HCT116 (cell line): ENCODE data around the gene LCT. TPM values are rescaled to one million over a fixed set of nuclear protein-coding genes. Genes with fewer than 3 reads are reported as not detected.

Source experiments
- ATAC-seq: fragments of 200-7000 bp; cut with Tn5 transposase; 2 replicates; pipeline ENCODE4 v1.9.1; 2020; ENCODE audit warnings: mild to moderate bottlenecking, moderate library complexity
- BruUV-seq: library from RNA; stranded (reverse); fragments of 400-500 nt; replicated peaks from 2 replicates; lab custom pipeline; 2021; lab: Mats Ljungman, UMichigan
- CTCF ChIA-PET: fragments of 300-600 bp; sonication (Branson Sonifier 250); formaldehyde crosslinking; loops from one replicate; lab custom pipeline; 2021; ENCODE audit warnings: antibody characterized with exemption; lab: Charles Lee
- POLR2A ChIA-PET: fragments of 300-600, 350-600 bp; sonication (Branson Sonifier 250); formaldehyde crosslinking; loops from one replicate; lab custom pipeline; 2021; ENCODE audit warnings: antibody characterized with exemption; lab: Charles Lee
- RAD21 ChIA-PET, 2 experiments: fragments of 300-600 bp; sonication (Branson Sonifier 250); formaldehyde crosslinking; loops; one replicate each; lab custom pipeline; 2023; ENCODE audit warnings: low total read pairs in 2 of 2; ENCODE audit not compliant: uncharacterized antibody in 2 of 2, unreplicated experiment in 2 of 2, low non-redundant PET in 1 of 2; lab: Charles Lee
- DNase-seq: peaks from one replicate; pipeline ENCODE4 v3.0.0-alpha.2; 2010; ENCODE audit warnings: low read depth, low spot score
- H2AFZ ChIP-seq: fragments of 200-600 bp; shearing (Covaris generic), sonication (generic); 2 replicates; pipeline ENCODE4 v1.6.1; 2017; ENCODE audit warnings: low read depth, mixed run types, mixed read lengths, antibody characterized with exemption, low read length; ENCODE audit not compliant: poor library complexity, severe bottlenecking
- H3K27ac ChIP-seq: 2 replicates; pipeline ENCODE4 v1.5.1; 2012; ENCODE audit warnings: low read depth, low read length
- H3K27me3 ChIP-seq: fragments of 200-600 bp; sonication (generic); 2 replicates; pipeline ENCODE4 v1.6.1; 2016; ENCODE audit warnings: mixed run types, low read length, mixed read lengths; ENCODE audit not compliant: insufficient read depth
- H3K36me3 ChIP-seq, 2 experiments: fragments of 200-500 bp in 1 of 2; fragments of 200-600 bp in 1 of 2; sonication (Bioruptor generic) in 1 of 2; sonication (generic) in 1 of 2; 2 replicates each; pipeline versions ENCODE4 v1.5.1 to v1.6.1; 2014 to 2016; ENCODE audit warnings: low read length in 2 of 2, inconsistent platforms in 1 of 2, mixed read lengths in 1 of 2, mixed run types in 1 of 2; ENCODE audit not compliant: insufficient read depth in 2 of 2, control insufficient read depth in 1 of 2
- H3K4me1 ChIP-seq, 2 experiments: fragments of 200-600 bp in 1 of 2; sonication (generic) in 1 of 2; 2 replicates each; pipeline versions ENCODE4 v1.5.1 to v1.6.1; 2012 to 2017; ENCODE audit warnings: low read length in 2 of 2, inconsistent platforms in 1 of 2, mild to moderate bottlenecking in 1 of 2, mixed read lengths in 1 of 2, mixed run types in 1 of 2, moderate library complexity in 1 of 2; ENCODE audit not compliant: insufficient read depth in 2 of 2, control insufficient read depth in 1 of 2
- H3K4me2 ChIP-seq: fragments of 200-600 bp; sonication (generic); 2 replicates; pipeline ENCODE4 v1.6.1; 2017; ENCODE audit warnings: mixed run types, low read length, mixed read lengths
- H3K4me3 ChIP-seq, 2 experiments: fragments of 200-600 bp in 1 of 2; sonication (generic) in 1 of 2; replicated peaks in 1 of 2; 2 replicates each; pipeline ENCODE4 v1.5.1; 2011 to 2016; ENCODE audit warnings: low read length in 2 of 2, control low read depth in 1 of 2, low read depth in 1 of 2, mild to moderate bottlenecking in 1 of 2, mixed read lengths in 1 of 2, mixed run types in 1 of 2
- H3K79me2 ChIP-seq: fragments of 200-600 bp; sonication (generic); 2 replicates; pipeline ENCODE4 v1.6.1; 2017; ENCODE audit warnings: mild to moderate bottlenecking, mixed run types, low read length, moderate library complexity, mixed read lengths; ENCODE audit not compliant: insufficient read depth
- H3K9ac ChIP-seq: fragments of 200-600 bp; sonication (generic); 2 replicates; pipeline ENCODE4 v1.6.1; 2016; ENCODE audit warnings: low read length, mixed read lengths
- H3K9me2 ChIP-seq: fragments of 200-600 bp; sonication (generic), shearing (Covaris generic); 2 replicates; pipeline ENCODE4 v1.6.1; 2017; ENCODE audit warnings: mixed run types, mild to moderate bottlenecking, moderate library complexity; ENCODE audit not compliant: insufficient read depth
- H3K9me3 ChIP-seq, 2 experiments: fragments of 200-500 bp in 1 of 2; fragments of 200-600 bp in 1 of 2; sonication (Bioruptor generic) in 1 of 2; sonication (generic) in 1 of 2; 2 replicates each; pipeline ENCODE4 v1.6.1; 2014 to 2017; ENCODE audit warnings: low read length in 2 of 2, mixed read lengths in 2 of 2, inconsistent platforms in 1 of 2, low read depth in 1 of 2, mild to moderate bottlenecking in 1 of 2, mixed run types in 1 of 2, moderate library complexity in 1 of 2; ENCODE audit not compliant: control insufficient read depth in 1 of 2, insufficient read depth in 1 of 2
- H4K20me1 ChIP-seq: fragments of 200-600 bp; sonication (generic), shearing (Covaris generic); 2 replicates; pipeline ENCODE4 v1.6.1; 2017; ENCODE audit warnings: mixed run types, mild to moderate bottlenecking, moderate library complexity; ENCODE audit not compliant: insufficient read depth
- CEBPB ChIP-seq: IDR thresholded peaks from 2 replicates; pipeline ENCODE4 v1.6.1; 2012; ENCODE audit warnings: low read depth
- EGR1 ChIP-seq: IDR thresholded peaks from 2 replicates; pipeline ENCODE4 v1.6.1; 2012; ENCODE audit warnings: low read depth
- EZH2 ChIP-seq: fragments of 200-600 bp; sonication (generic); IDR thresholded peaks from 2 replicates; pipeline ENCODE4 v1.6.1; 2017; ENCODE audit warnings: antibody characterized with exemption, mixed run types
- FOSL1 ChIP-seq: IDR thresholded peaks from 2 replicates; pipeline ENCODE4 v1.6.1; 2012; ENCODE audit warnings: low read depth
- POLR2AphosphoS5 ChIP-seq: IDR thresholded peaks from 2 replicates; pipeline ENCODE4 v1.6.1; 2011; ENCODE audit warnings: mild to moderate bottlenecking, low read depth, low read length, moderate library complexity
- RAD21 ChIP-seq: IDR thresholded peaks from 2 replicates; pipeline ENCODE4 v1.6.1; 2012; ENCODE audit warnings: low read depth, mild to moderate bottlenecking
- SIN3A ChIP-seq: IDR thresholded peaks from 2 replicates; pipeline ENCODE4 v1.6.1; 2012; ENCODE audit warnings: low read depth
- TCF7L2 ChIP-seq: IDR thresholded peaks from 2 replicates; pipeline ENCODE4 v1.7.0; 2011; ENCODE audit warnings: borderline replicate concordance, inconsistent platforms; ENCODE audit not compliant: insufficient read depth, insufficient read length; ENCODE audit errors: extremely low read depth
- YY1 ChIP-seq: IDR thresholded peaks from 2 replicates; pipeline ENCODE4 v1.6.1; 2011; ENCODE audit warnings: low read length, low read depth, moderate library complexity, mild to moderate bottlenecking; ENCODE audit not compliant: insufficient replicate concordance; ENCODE audit errors: extremely low read depth
- ZFX ChIP-seq: fragments of 450-650 bp; IDR thresholded peaks from 2 replicates; pipeline ENCODE4 v1.6.1; 2017
- intact Hi-C: fragments of 100-400 bp; cut with micrococcal nuclease; formaldehyde crosslinking; loops from 2 replicates; pipeline ENCODE4 v1.10.0; 2022
- total RNA-seq: library from RNA; stranded (reverse); gene quantifications from one replicate; pipeline ENCODE4 v1.2.1, GENCODE V29; 2021; ENCODE audit not compliant: unreplicated experiment
- TF ChIP-seq, protein P1 (sequence below): IDR thresholded peaks from 2 replicates; pipeline ENCODE4 v1.6.1; 2012
- TF ChIP-seq, protein P2 (sequence below): IDR thresholded peaks from 2 replicates; pipeline ENCODE4 v1.6.1; 2012; ENCODE audit warnings: low read depth

LCT gene
- total RNA-seq, 1 experiment from 2014 or later = 0.12 TPM

DNA sequence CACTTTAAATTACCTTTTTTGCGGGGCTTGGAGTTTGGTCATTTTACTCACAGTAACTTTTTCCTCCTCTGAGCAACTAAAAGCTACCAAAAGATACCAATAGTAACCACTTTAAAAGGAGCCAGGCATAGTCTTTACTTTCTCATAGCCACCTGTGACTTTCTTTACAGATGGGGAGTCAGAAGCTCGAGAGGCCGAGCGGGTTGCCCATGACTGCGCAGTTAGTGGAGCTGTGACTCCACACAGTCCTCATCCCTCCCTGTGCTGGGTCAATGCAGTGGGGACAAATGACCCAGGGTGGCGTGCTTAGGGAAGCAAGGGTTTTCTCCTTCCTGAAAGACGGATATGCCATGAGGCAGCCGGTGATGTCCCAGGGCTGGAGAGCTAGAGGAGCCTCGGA is 11.9 kb downstream of the LCT start (continued):
- TF ChIP-seq EZH2 = no peak

DNA sequence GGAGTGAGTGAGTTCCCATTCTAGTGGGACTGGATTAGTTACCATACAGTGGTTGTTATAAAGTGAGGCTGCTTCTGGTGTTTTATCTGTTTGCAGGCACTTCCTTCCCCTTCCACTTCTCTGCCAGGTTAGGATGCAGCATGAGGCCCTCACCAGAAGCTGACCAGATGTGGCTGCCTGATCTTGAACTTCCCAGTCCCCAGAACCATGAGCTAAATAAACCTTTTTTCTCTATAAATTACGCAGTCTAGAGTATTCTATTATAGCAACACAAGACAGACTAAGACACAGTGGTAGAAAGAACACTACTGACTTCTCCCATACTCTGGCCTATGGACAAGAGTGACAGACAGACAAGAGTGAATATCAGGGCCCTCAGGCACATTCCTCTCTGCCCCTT is 14.1 kb downstream of the LCT start:
- intact Hi-C loops = no loop called here
- no peak overlapping the region for H3K4me2 ChIP-seq
- no peak overlapping the region for H2AFZ ChIP-seq
- no peak overlapping the region for H3K27ac ChIP-seq
- H3K79me2 ChIP-seq = no peaks in the 10 kb centered on the region
- DNase-seq (no peak), ATAC-seq (no peak)
- RAD21 ChIA-PET = no interaction called here
- no peaks in the 10 kb centered on the region for H3K36me3 ChIP-seq
- TF ChIP-seq TCF7L2 (no peak), CEBPB (no peak), POLR2AphosphoS5 (no peak), FOSL1 (no peak), EGR1 (no peak), SIN3A (no peak), YY1 (no peak), RAD21 (no peak), ZFX (no peak)
- TF ChIP-seq, protein P1, sequence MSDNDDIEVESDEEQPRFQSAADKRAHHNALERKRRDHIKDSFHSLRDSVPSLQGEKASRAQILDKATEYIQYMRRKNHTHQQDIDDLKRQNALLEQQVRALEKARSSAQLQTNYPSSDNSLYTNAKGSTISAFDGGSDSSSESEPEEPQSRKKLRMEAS = no peak
- TF ChIP-seq, protein P2, sequence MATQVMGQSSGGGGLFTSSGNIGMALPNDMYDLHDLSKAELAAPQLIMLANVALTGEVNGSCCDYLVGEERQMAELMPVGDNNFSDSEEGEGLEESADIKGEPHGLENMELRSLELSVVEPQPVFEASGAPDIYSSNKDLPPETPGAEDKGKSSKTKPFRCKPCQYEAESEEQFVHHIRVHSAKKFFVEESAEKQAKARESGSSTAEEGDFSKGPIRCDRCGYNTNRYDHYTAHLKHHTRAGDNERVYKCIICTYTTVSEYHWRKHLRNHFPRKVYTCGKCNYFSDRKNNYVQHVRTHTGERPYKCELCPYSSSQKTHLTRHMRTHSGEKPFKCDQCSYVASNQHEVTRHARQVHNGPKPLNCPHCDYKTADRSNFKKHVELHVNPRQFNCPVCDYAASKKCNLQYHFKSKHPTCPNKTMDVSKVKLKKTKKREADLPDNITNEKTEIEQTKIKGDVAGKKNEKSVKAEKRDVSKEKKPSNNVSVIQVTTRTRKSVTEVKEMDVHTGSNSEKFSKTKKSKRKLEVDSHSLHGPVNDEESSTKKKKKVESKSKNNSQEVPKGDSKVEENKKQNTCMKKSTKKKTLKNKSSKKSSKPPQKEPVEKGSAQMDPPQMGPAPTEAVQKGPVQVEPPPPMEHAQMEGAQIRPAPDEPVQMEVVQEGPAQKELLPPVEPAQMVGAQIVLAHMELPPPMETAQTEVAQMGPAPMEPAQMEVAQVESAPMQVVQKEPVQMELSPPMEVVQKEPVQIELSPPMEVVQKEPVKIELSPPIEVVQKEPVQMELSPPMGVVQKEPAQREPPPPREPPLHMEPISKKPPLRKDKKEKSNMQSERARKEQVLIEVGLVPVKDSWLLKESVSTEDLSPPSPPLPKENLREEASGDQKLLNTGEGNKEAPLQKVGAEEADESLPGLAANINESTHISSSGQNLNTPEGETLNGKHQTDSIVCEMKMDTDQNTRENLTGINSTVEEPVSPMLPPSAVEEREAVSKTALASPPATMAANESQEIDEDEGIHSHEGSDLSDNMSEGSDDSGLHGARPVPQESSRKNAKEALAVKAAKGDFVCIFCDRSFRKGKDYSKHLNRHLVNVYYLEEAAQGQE = no peak
- no peaks in the 10 kb centered on the region for H3K27me3 ChIP-seq
- no peaks in the 10 kb centered on the region for H3K9me3 ChIP-seq
- no peak overlapping the region for H3K9ac ChIP-seq
- H3K9me2 ChIP-seq = no peaks in the 10 kb centered on the region
- BruUV-seq = no TSS peak
- CTCF ChIA-PET = no interaction called here
- POLR2A ChIA-PET = no interaction called here
- H4K20me1 ChIP-seq = no peaks in the 10 kb centered on the region
- H3K4me3 ChIP-seq = no peak overlapping the region
- H3K4me1 ChIP-seq = no peaks in the 10 kb centered on the region
